Measurements from ENCODE around the gene GH2.
"Not testable (repeated sequence)": the region's sequence is repeated elsewhere in the genome, so short reads cannot be mapped to it uniquely, and the experiment has no call there.

The GH2 gene

GRCh38 chr17:63881935-63882601 is at the start of gene GH2:
Gene GH2 (minus strand): TSS chr17:63881944. CDS start chr17:63881801, 143 bp downstream.
- DNase-seq: no peak

- DNase-seq: no peak
Measured at GRCh38 chr17:63930951-63931575, 49.3 kb upstream of the GH2 start.

GRCh38 chr17:63929860-63930766 is 48.4 kb upstream of the GH2 start:
- no peak for DNase-seq

GRCh38 chr17:63928966-63929695 is 47.4 kb upstream of the GH2 start:
- DNase-seq: no peak

GRCh38 chr17:63928172-63928666 is 46.5 kb upstream of the GH2 start:
- DNase-seq: no peak

- DNase-seq: no peak
Measured at GRCh38 chr17:63927464-63928171, 45.9 kb upstream of the GH2 start.

- DNase-seq: no peak
Measured at GRCh38 chr17:63926164-63926563, 44.4 kb upstream of the GH2 start.

- DNase-seq: no peak
Measured at GRCh38 chr17:63925615-63926014, 43.9 kb upstream of the GH2 start.

GRCh38 chr17:63922402-63922801 is 40.7 kb upstream of the GH2 start:
- not testable (repeated sequence) for DNase-seq

GRCh38 chr17:63920779-63921178 is 39.0 kb upstream of the GH2 start:
- DNase-seq: not testable (repeated sequence)

- DNase-seq: not testable (repeated sequence)
Measured at GRCh38 chr17:63920050-63920449, 38.3 kb upstream of the GH2 start.

GRCh38 chr17:63919311-63919723 is 37.6 kb upstream of the GH2 start:
- no peak for DNase-seq

GRCh38 chr17:63918789-63919305 is 37.1 kb upstream of the GH2 start, which contains the start of gene GH1:
Gene GH1 (minus strand): TSS chr17:63918839. CDS start chr17:63918776, 63 bp downstream.
- DNase-seq: not testable (repeated sequence)

GRCh38 chr17:63918305-63918704 is 36.6 kb upstream of the GH2 start:
- DNase-seq: no peak

- DNase-seq: no peak
Measured at GRCh38 chr17:63917646-63918045, 35.9 kb upstream of the GH2 start.

GRCh38 chr17:63917206-63917605 is 35.5 kb upstream of the GH2 start:
- not testable (repeated sequence) for DNase-seq

GRCh38 chr17:63916566-63917185 is 34.9 kb upstream of the GH2 start:
- no peak for DNase-seq

- DNase-seq: not testable (repeated sequence)
Measured at GRCh38 chr17:63915753-63916152, 34.0 kb upstream of the GH2 start.

GRCh38 chr17:63914471-63914870 is 32.7 kb upstream of the GH2 start:
- no peak for DNase-seq

- DNase-seq: peak; percentile 0
Measured at GRCh38 chr17:63911657-63912100, 29.9 kb upstream of the GH2 start.

GRCh38 chr17:63911041-63911635 is 29.4 kb upstream of the GH2 start, which contains the start of gene CSHL1:
Gene CSHL1 (minus strand): TSS chr17:63911258. CDS start chr17:63911196, 62 bp downstream.
- DNase-seq: no peak
